ENCODE measurements around the gene PDE6G.
"Not testable (repeated sequence)": the region's sequence is repeated elsewhere in the genome, so short reads cannot be mapped to it uniquely, and the experiment has no call there.

- TF ChIP-seq CTCF (IDR thresholded peaks at IDR 0.05); REST (IDR thresholded peaks at IDR 0.05; ENCODE audit: insufficient read depth in 1 of 2, low read depth in 2 of 2, low read length in 1 of 2); POLR2AphosphoS5 (IDR thresholded peaks at IDR 0.05; ENCODE audit: low read depth, low read length); SIN3A (IDR thresholded peaks at IDR 0.05; ENCODE audit: borderline replicate concordance, insufficient read depth, low read depth, low read length): not testable (repeated sequence)
Measured at GRCh38 chr17:81675515-81676221, 19.3 kb upstream of the PDE6G start.
